Suprapubic skin (tissue), 4 donors: ENCODE measurements around the gene LTN1. TPM values are rescaled to one million over a fixed set of nuclear protein-coding genes. Genes with fewer than 3 reads are reported as not detected.

Source experiments
- DNase-seq, 2 donors: peaks; one replicate each; pipeline ENCODE4 v3.0.0-alpha.2; 2019; ENCODE audit warnings: low spot score in 2 of 2
- H3K27ac ChIP-seq: fragments of 200-600 bp; sonication (generic); one replicate; pipeline ENCODE4 v1.5.1; 2019
- H3K27me3 ChIP-seq: fragments of 200-600 bp; sonication (generic); one replicate; pipeline ENCODE4 v1.5.1; 2019
- H3K36me3 ChIP-seq: fragments of 200-600 bp; sonication (generic); one replicate; pipeline ENCODE4 v1.5.1; 2019
- H3K4me1 ChIP-seq: fragments of 200-600 bp; sonication (generic); one replicate; pipeline ENCODE4 v1.5.1; 2019
- H3K4me3 ChIP-seq: fragments of 200-600 bp; sonication (generic); one replicate; pipeline ENCODE4 v1.5.1; 2019; ENCODE audit warnings: mild to moderate bottlenecking
- H3K9me3 ChIP-seq: fragments of 200-600 bp; sonication (generic); one replicate; pipeline ENCODE4 v1.5.1; 2019
- EP300 ChIP-seq: sonication (generic); formaldehyde crosslinking; IDR thresholded peaks from one replicate; pipeline ENCODE4 v1.6.1; 2017; ENCODE audit warnings: antibody characterized with exemption
- POLR2A ChIP-seq, 2 donors: fragments of 450-650 bp; IDR thresholded peaks; one replicate each; pipeline ENCODE4 v1.6.1; 2017; ENCODE audit warnings: antibody characterized with exemption in 2 of 2, mild to moderate bottlenecking in 2 of 2, moderate library complexity in 2 of 2
- POLR2AphosphoS5 ChIP-seq, 3 donors: sonication (generic); formaldehyde crosslinking; IDR thresholded peaks; one replicate each; pipeline ENCODE4 v1.6.1; 2017; ENCODE audit warnings: antibody characterized with exemption in 3 of 3
- WGBS: methylation state at CpG from one replicate; pipeline ENCODE4 v1.1.5; 2018; 5-methylcytosine and 5-hydroxymethylcytosine counted together
- total RNA-seq, 4 donors: library from RNA; depleted of rRNA; stranded (reverse); fragments of >200 nt; gene quantifications; one replicate each; pipeline ENCODE4 v1.1.0, GENCODE V29; 2016
- TF ChIP-seq, protein P1 (sequence below), 2 donors: fragments of 200-600 bp in 1 of 2; fragments of 450-650 bp in 1 of 2; sonication (generic) in 1 of 2; IDR thresholded peaks; one replicate each; pipeline ENCODE4 v1.5.1; 2016 to 2019; ENCODE audit warnings: antibody characterized with exemption in 2 of 2, mild to moderate bottlenecking in 1 of 2, moderate library complexity in 1 of 2

LTN1 gene
- total RNA-seq, 4 donors from 2014 or later, result 19.0 to 42.9 (median 23.9) TPM

GRCh38 chr21:28959367-28960099 lies 33.1 kb downstream of the LTN1 start:
- peaks cover 6% of the 10 kb centered on the region for H3K4me1 ChIP-seq
- no peaks in the 10 kb centered on the region for H3K9me3 ChIP-seq
- no peak overlapping the region for H3K27ac ChIP-seq
- TF ChIP-seq, protein P1, sequence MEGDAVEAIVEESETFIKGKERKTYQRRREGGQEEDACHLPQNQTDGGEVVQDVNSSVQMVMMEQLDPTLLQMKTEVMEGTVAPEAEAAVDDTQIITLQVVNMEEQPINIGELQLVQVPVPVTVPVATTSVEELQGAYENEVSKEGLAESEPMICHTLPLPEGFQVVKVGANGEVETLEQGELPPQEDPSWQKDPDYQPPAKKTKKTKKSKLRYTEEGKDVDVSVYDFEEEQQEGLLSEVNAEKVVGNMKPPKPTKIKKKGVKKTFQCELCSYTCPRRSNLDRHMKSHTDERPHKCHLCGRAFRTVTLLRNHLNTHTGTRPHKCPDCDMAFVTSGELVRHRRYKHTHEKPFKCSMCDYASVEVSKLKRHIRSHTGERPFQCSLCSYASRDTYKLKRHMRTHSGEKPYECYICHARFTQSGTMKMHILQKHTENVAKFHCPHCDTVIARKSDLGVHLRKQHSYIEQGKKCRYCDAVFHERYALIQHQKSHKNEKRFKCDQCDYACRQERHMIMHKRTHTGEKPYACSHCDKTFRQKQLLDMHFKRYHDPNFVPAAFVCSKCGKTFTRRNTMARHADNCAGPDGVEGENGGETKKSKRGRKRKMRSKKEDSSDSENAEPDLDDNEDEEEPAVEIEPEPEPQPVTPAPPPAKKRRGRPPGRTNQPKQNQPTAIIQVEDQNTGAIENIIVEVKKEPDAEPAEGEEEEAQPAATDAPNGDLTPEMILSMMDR (IDR thresholded peaks at IDR 0.05), result no peak
- TF ChIP-seq POLR2A (IDR thresholded peaks at IDR 0.05) (no peak), EP300 (no peak), POLR2AphosphoS5 (IDR thresholded peaks at IDR 0.05) (no peak)
- no peak overlapping the region for H3K4me3 ChIP-seq
- no peaks in the 10 kb centered on the region for H3K27me3 ChIP-seq
- 91% methylated on average over 7 of the region's 7 CpGs for WGBS
- peaks cover 61% of the 10 kb centered on the region for H3K36me3 ChIP-seq
- no peak for DNase-seq

DNA sequence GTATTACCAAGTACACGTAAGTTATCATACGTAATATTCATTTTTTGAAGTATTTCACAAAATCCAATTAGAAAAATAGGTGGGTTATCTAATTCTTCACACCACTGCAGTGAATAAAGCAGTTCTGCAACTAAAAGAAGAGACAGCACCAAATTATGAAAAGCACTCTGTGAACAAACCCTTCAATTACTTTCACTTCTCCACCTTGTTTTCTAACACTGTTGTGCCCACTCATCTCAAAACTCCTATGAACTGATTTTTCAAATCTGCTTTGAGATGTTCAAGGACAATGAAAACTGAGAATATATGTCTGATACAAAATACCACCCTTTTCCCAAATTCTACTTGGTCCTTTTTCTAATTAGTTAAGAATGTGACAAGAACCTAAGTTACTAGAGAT lies 39.4 kb downstream of the LTN1 start:
- WGBS, result 97% methylated on average over 2 of the region's 2 CpGs
- Histone ChIP-seq H3K36me3 (peaks cover 62% of the 10 kb centered on the region), H3K4me3 (no peak overlapping the region)

DNA sequence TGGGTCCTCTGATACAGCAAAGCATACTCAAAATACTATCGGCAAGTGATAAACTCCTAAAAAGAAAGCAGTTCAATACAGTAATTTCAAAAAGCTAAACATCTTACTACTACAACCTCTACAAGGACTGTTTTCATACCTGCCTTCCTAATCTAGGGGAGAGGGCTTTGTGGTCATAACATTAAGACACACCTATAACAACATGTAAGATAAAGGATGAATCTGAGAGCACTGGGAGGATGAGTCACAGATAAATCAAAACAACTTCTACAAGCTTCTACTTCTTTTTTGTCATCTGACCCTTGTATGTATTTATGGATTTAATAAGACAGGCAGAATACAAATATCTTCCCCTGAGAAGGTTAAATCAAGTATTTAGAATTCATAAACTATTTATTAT lies 40.0 kb downstream of the LTN1 start:
- Histone ChIP-seq H3K36me3 (peaks cover 57% of the 10 kb centered on the region), H3K27ac (no peak overlapping the region), H3K27me3 (no peaks in the 10 kb centered on the region), H3K9me3 (no peaks in the 10 kb centered on the region), H3K4me3 (no peak overlapping the region), H3K4me1 (no peaks in the 10 kb centered on the region)
- WGBS, result 100% methylated on average over 1 of the region's 1 CpG
- no peak for TF ChIP-seq POLR2A (IDR thresholded peaks at IDR 0.05)
- no peak for TF ChIP-seq EP300
- TF ChIP-seq POLR2AphosphoS5 (IDR thresholded peaks at IDR 0.05), result no peak
- TF ChIP-seq, protein P1 (IDR thresholded peaks at IDR 0.05), result no peak
- no peak for DNase-seq

More for the DNA sequence above, 39.4 kb downstream of the LTN1 start:
- Histone ChIP-seq H3K27ac (no peak overlapping the region), H3K4me1 (no peaks in the 10 kb centered on the region), H3K27me3 (no peaks in the 10 kb centered on the region), H3K9me3 (no peaks in the 10 kb centered on the region)
- no peak for TF ChIP-seq POLR2AphosphoS5 (IDR thresholded peaks at IDR 0.05)
- TF ChIP-seq POLR2A (IDR thresholded peaks at IDR 0.05), result no peak
- TF ChIP-seq EP300, result no peak
- TF ChIP-seq, protein P1 (IDR thresholded peaks at IDR 0.05), result no peak
- no peak for DNase-seq

- Histone ChIP-seq H3K9me3 (no peaks in the 10 kb centered on the region), H3K27me3 (no peaks in the 10 kb centered on the region), H3K4me1 (no peaks in the 10 kb centered on the region), H3K27ac (no peak overlapping the region), H3K36me3 (peaks cover 65% of the 10 kb centered on the region), H3K4me3 (no peak overlapping the region)
- TF ChIP-seq POLR2A (IDR thresholded peaks at IDR 0.05) (no peak), EP300 (no peak)
- TF ChIP-seq, protein P1 (IDR thresholded peaks at IDR 0.05), result no peak
- DNase-seq, result no peak
- WGBS, result 84% methylated on average over 2 of the region's 2 CpGs
These were observed 43.4 kb downstream of the LTN1 start for GRCh38 chr21:28949318-28949717.

- H3K36me3 ChIP-seq, result peaks cover 65% of the 10 kb centered on the region
- H3K4me1 ChIP-seq, result no peaks in the 10 kb centered on the region
- TF ChIP-seq EP300 (no peak), POLR2A (IDR thresholded peaks at IDR 0.05) (no peak), POLR2AphosphoS5 (IDR thresholded peaks at IDR 0.05) (no peak)
- TF ChIP-seq, protein P1 (IDR thresholded peaks at IDR 0.05), result no peak
- H3K27ac ChIP-seq, result no peak overlapping the region
- H3K27me3 ChIP-seq, result no peaks in the 10 kb centered on the region
- no peak overlapping the region for H3K4me3 ChIP-seq
- no peaks in the 10 kb centered on the region for H3K9me3 ChIP-seq
- no peak for DNase-seq
These were observed 48.4 kb downstream of the LTN1 start for GRCh38 chr21:28944296-28944695.
